NCI-H510A (cell line): Measurements from ENCODE around the gene GOLGA7B.
"Not testable (repeated sequence)": the region's sequence is repeated elsewhere in the genome, so short reads cannot be mapped to it uniquely, and the experiment has no call there.

ENCODE experiments used
- DNase-seq: peaks from one replicate; lab custom pipeline; 2025; lab: John Stamatoyannopoulos, UW

Gene GOLGA7B

GRCh38 chr10:97831259-97831658 is 18.4 kb upstream of the GOLGA7B start:
- no peak for DNase-seq

GRCh38 chr10:97836446-97836845 is 13.2 kb upstream of the GOLGA7B start:
- no peak for DNase-seq

GRCh38 chr10:97838091-97838490 is 11.6 kb upstream of the GOLGA7B start:
- no peak for DNase-seq

- DNase-seq, result not testable (repeated sequence)
Observed at GRCh38 chr10:97841166-97841565, 8.5 kb upstream of the GOLGA7B start.

- DNase-seq, result not testable (repeated sequence)
Observed at GRCh38 chr10:97842114-97842513, 7.5 kb upstream of the GOLGA7B start.

- peak; percentile 49 for DNase-seq
Observed at GRCh38 chr10:97842656-97843280, 6.9 kb upstream of the GOLGA7B start.

GRCh38 chr10:97843281-97843671 is 6.4 kb upstream of the GOLGA7B start:
- peak; percentile 88 for DNase-seq

GRCh38 chr10:97843972-97844371 is 5.7 kb upstream of the GOLGA7B start:
- DNase-seq, result not testable (repeated sequence)

GRCh38 chr10:97844678-97845077 is 5.0 kb upstream of the GOLGA7B start:
- no peak for DNase-seq

- DNase-seq, result peak; percentile 93
Observed at GRCh38 chr10:97849103-97849686, 448 bp upstream of the GOLGA7B start.

- no peak for DNase-seq
Observed at GRCh38 chr10:97850446-97850845, 803 bp downstream of the GOLGA7B start.

GRCh38 chr10:97851341-97852001 is 1.8 kb downstream of the GOLGA7B start:
- DNase-seq, result no peak

- DNase-seq, result no peak
Observed at GRCh38 chr10:97852277-97852676, 2.6 kb downstream of the GOLGA7B start.

GRCh38 chr10:97852840-97853405 is 3.3 kb downstream of the GOLGA7B start:
- DNase-seq, result no peak

- no peak for DNase-seq
Observed at GRCh38 chr10:97854743-97855142, 5.1 kb downstream of the GOLGA7B start.

GRCh38 chr10:97858001-97858439 is 8.4 kb downstream of the GOLGA7B start:
- no peak for DNase-seq

- DNase-seq, result no peak
Observed at GRCh38 chr10:97861097-97861750, 11.6 kb downstream of the GOLGA7B start.

- DNase-seq, result no peak
Observed at GRCh38 chr10:97861924-97862323, 12.3 kb downstream of the GOLGA7B start.

- no peak for DNase-seq
Observed at GRCh38 chr10:97863808-97864207, 14.2 kb downstream of the GOLGA7B start.

GRCh38 chr10:97865488-97865887 is 15.8 kb downstream of the GOLGA7B start:
- no peak for DNase-seq

- DNase-seq, result no peak
Observed at GRCh38 chr10:97866524-97867219, 17.0 kb downstream of the GOLGA7B start.
